Keratinocyte (primary cell): ENCODE data around the gene SPOCK1. TPM values are rescaled to one million over a fixed set of nuclear protein-coding genes. Genes with fewer than 3 reads are reported as not detected.

ENCODE experiments used
- DNase-seq: peaks from one replicate; pipeline ENCODE4 v3.0.0-alpha.2; 2011; ENCODE audit warnings: low read depth, missing footprints, low spot score
- FAIRE-seq: peaks from 2 replicates; lab custom pipeline; 2011; peaks lifted over from hg19 to GRCh38; lab: Jason Lieb, UNC
- H2AFZ ChIP-seq: 2 replicates; pipeline ENCODE4 v1.6.0; 2012; ENCODE audit warnings: low read length, control low read depth, inconsistent platforms; ENCODE audit not compliant: control insufficient read depth
- H3K27ac ChIP-seq: 2 replicates; pipeline ENCODE4 v1.5.1; 2011; ENCODE audit warnings: low read length; ENCODE audit not compliant: control insufficient read depth, insufficient read depth
- H3K27me3 ChIP-seq: 3 replicates; pipeline ENCODE4 v1.6.0; 2011; ENCODE audit warnings: low read length; ENCODE audit not compliant: control insufficient read depth, insufficient read depth; ENCODE audit errors: extremely low read depth
- H3K36me3 ChIP-seq, 2 experiments: 2 replicates in 1 of 2; 3 replicates in 1 of 2; pipeline ENCODE4 v1.5.1; 2011; ENCODE audit warnings: low read length in 2 of 2, mild to moderate bottlenecking in 1 of 2; ENCODE audit not compliant: control insufficient read depth in 2 of 2, insufficient read depth in 2 of 2; ENCODE audit errors: extremely low read depth in 1 of 2
- H3K4me1 ChIP-seq: 3 replicates; pipeline ENCODE4 v1.5.1; 2011; ENCODE audit warnings: low read length; ENCODE audit not compliant: control insufficient read depth, insufficient read depth; ENCODE audit errors: extremely low read depth
- H3K4me2 ChIP-seq: 3 replicates; pipeline ENCODE4 v1.6.0; 2011; ENCODE audit warnings: low read depth, low read length; ENCODE audit not compliant: control insufficient read depth, insufficient read depth; ENCODE audit errors: extremely low read depth
- H3K4me3 ChIP-seq, 3 experiments: fragments of 200-600 bp in 1 of 3; sonication (generic) in 1 of 3; 2 replicates in 2 of 3; 3 replicates in 1 of 3; pipeline ENCODE4 v1.5.1; 2011 to 2016; ENCODE audit warnings: low read length in 3 of 3, mild to moderate bottlenecking in 3 of 3, control low read depth in 2 of 3, inconsistent platforms in 1 of 3, low read depth in 1 of 3, mixed read lengths in 1 of 3, mixed run types in 1 of 3, moderate library complexity in 1 of 3; ENCODE audit not compliant: control insufficient read depth in 2 of 3, insufficient read depth in 2 of 3; ENCODE audit errors: extremely low read depth in 1 of 3
- H3K79me2 ChIP-seq: 2 replicates; pipeline ENCODE4 v1.6.0; 2012; ENCODE audit warnings: low read length; ENCODE audit not compliant: control insufficient read depth, insufficient read depth
- H3K9ac ChIP-seq: 3 replicates; pipeline ENCODE4 v1.6.0; 2011; ENCODE audit warnings: low read length; ENCODE audit not compliant: control insufficient read depth, insufficient read depth; ENCODE audit errors: extremely low read depth
- H3K9me1 ChIP-seq: 3 replicates; pipeline ENCODE4 v1.6.0; 2011; ENCODE audit warnings: low read length; ENCODE audit not compliant: control insufficient read depth, insufficient read depth; ENCODE audit errors: extremely low read depth
- H3K9me3 ChIP-seq: 2 replicates; pipeline ENCODE4 v1.5.1; 2012; ENCODE audit warnings: low read depth, low read length; ENCODE audit not compliant: control insufficient read depth
- H4K20me1 ChIP-seq: 3 replicates; pipeline ENCODE4 v1.6.0; 2011; ENCODE audit warnings: low read length; ENCODE audit not compliant: control insufficient read depth, insufficient read depth; ENCODE audit errors: extremely low read depth
- CTCF ChIP-seq, 3 experiments: IDR thresholded peaks in 1 of 3; conservative IDR thresholded peaks in 1 of 3; optimal IDR thresholded peaks in 1 of 3; 2 replicates in 2 of 3; 3 replicates in 1 of 3; pipeline versions ENCODE3 to v1.5.1; 2011; ENCODE audit warnings: low read length in 3 of 3, mild to moderate bottlenecking in 3 of 3, moderate library complexity in 2 of 3, control low read depth in 1 of 3, inconsistent platforms in 1 of 3; ENCODE audit not compliant: insufficient read depth in 2 of 3; ENCODE audit errors: extremely low read depth in 1 of 3
- EZH2 ChIP-seq: IDR thresholded peaks from one replicate; pipeline ENCODE4 v1.6.1; 2012; ENCODE audit warnings: inconsistent platforms, mild to moderate bottlenecking, low read length, moderate library complexity
- dilution Hi-C: fragments of 300-500 bp; cut with MboI; formaldehyde crosslinking; loops from one replicate; pipeline ENCODE4 v1.7.0; 2020; ENCODE audit warnings: low sequenced_read_pairs; ENCODE audit not compliant: extremely low pct_ligation_motif_present
- polyA plus RNA-seq, 5 experiments: library from polyadenylated mRNA; depleted of rRNA in 3 of 5; stranded (reverse) in 3 of 5; stranded (forward) in 1 of 5; unstranded in 1 of 5; fragments of >200 nt; gene quantifications; 1 replicate in 1 of 5; 2 replicates in 3 of 5; 3 replicates in 1 of 5; pipeline versions ENCODE4 v1.2.1 to v1.2.3, GENCODE V29; 2011 to 2012; ENCODE audit warnings: missing spikeins in 2 of 5, low read depth in 1 of 5, low replicate concordance in 1 of 5

SPOCK1 gene
- polyA plus RNA-seq, 1 donor (not counting 4 experiments of a cell fraction or from before 2014, with no cell fraction given) = 5.5 TPM

GRCh38 chr5:137167187-137167586, 331.9 kb downstream of the SPOCK1 start:
- Histone ChIP-seq H3K9me1 (no peaks in the 10 kb centered on the region), H3K27ac (no peak overlapping the region), H4K20me1 (no peaks in the 10 kb centered on the region), H3K36me3 (no peaks in the 10 kb centered on the region), H2AFZ (no peak overlapping the region), H3K9me3 (no peaks in the 10 kb centered on the region), H3K79me2 (no peaks in the 10 kb centered on the region), H3K4me2 (no peak overlapping the region), H3K4me3 (no peak overlapping the region), H3K27me3 (no peaks in the 10 kb centered on the region), H3K9ac (no peak overlapping the region), H3K4me1 (no peaks in the 10 kb centered on the region)
- dilution Hi-C loops = no loop called here
- TF ChIP-seq CTCF (optimal IDR thresholded peaks at IDR 0.05 in 1 of 3, IDR thresholded peaks at IDR 0.05 in 1 of 3, conservative IDR thresholded peaks at IDR 0.05 in 1 of 3; ENCODE audit: extremely low read depth in 1 of 3, insufficient read depth in 2 of 3, low read length in 3 of 3) = no peak
- TF ChIP-seq EZH2 = no peak
- FAIRE-seq (peak; percentile 9), DNase-seq (no peak)

GRCh38 chr5:137164961-137165360, 334.2 kb downstream of the SPOCK1 start:
- Histone ChIP-seq H3K9ac (no peak overlapping the region), H3K27me3 (no peaks in the 10 kb centered on the region), H2AFZ (no peak overlapping the region), H3K4me1 (no peaks in the 10 kb centered on the region), H3K27ac (no peak overlapping the region), H4K20me1 (no peaks in the 10 kb centered on the region), H3K36me3 (no peaks in the 10 kb centered on the region), H3K4me2 (no peak overlapping the region), H3K79me2 (no peaks in the 10 kb centered on the region), H3K4me3 (no peak overlapping the region), H3K9me1 (no peaks in the 10 kb centered on the region), H3K9me3 (no peaks in the 10 kb centered on the region)
- FAIRE-seq (no peak), DNase-seq (no peak)
- dilution Hi-C loops = no loop called here
- no peak for TF ChIP-seq EZH2

GRCh38 chr5:137164536-137164935, 334.6 kb downstream of the SPOCK1 start:
- Histone ChIP-seq H3K9me1 (no peaks in the 10 kb centered on the region), H2AFZ (no peak overlapping the region), H3K36me3 (no peaks in the 10 kb centered on the region), H3K4me2 (no peak overlapping the region), H3K4me3 (no peak overlapping the region), H4K20me1 (no peaks in the 10 kb centered on the region), H3K9me3 (no peaks in the 10 kb centered on the region), H3K27ac (no peak overlapping the region), H3K4me1 (no peaks in the 10 kb centered on the region), H3K79me2 (no peaks in the 10 kb centered on the region), H3K9ac (no peak overlapping the region), H3K27me3 (no peaks in the 10 kb centered on the region)
- TF ChIP-seq CTCF (optimal IDR thresholded peaks at IDR 0.05 in 1 of 3, IDR thresholded peaks at IDR 0.05 in 1 of 3, conservative IDR thresholded peaks at IDR 0.05 in 1 of 3; ENCODE audit: extremely low read depth in 1 of 3, insufficient read depth in 2 of 3, low read length in 3 of 3) (no peak), EZH2 (no peak)
- DNase-seq (no peak), FAIRE-seq (no peak)
- dilution Hi-C loops = no loop called here
